A673 (cell line): ENCODE results near the gene LINGO1. TPM values are rescaled to one million over a fixed set of nuclear protein-coding genes. Genes with fewer than 3 reads are reported as not detected.
A peak's percentile ranks its signal among the peaks of the same experiment; 100 is the strongest.

Experiments
- BruUV-seq: library from RNA; stranded (reverse); fragments of 400-500 nt; replicated peaks from 2 replicates; lab custom pipeline; 2021; lab: Mats Ljungman, UMichigan
- CTCF ChIA-PET: fragments of 300-600 bp; sonication (Branson Sonifier 250); formaldehyde crosslinking; loops from one replicate; lab custom pipeline; 2022; ENCODE audit warnings: antibody characterized with exemption; lab: Charles Lee
- POLR2A ChIA-PET: fragments of 300-600 bp; sonication (Branson Sonifier 250); formaldehyde crosslinking; loops from one replicate; lab custom pipeline; 2022; ENCODE audit warnings: antibody characterized with exemption; ENCODE audit not compliant: low non-redundant PET; lab: Charles Lee
- DNase-seq: peaks from one replicate; pipeline ENCODE4 v3.0.0-alpha.2; 2015; ENCODE audit warnings: low spot score
- H3K27ac ChIP-seq: fragments of 200-600 bp; sonication (generic); 2 replicates; pipeline ENCODE4 v1.5.1; 2016; ENCODE audit warnings: mixed run types, low read depth, mild to moderate bottlenecking, mixed read lengths, antibody characterized with exemption, low read length; ENCODE audit not compliant: poor library complexity, severe bottlenecking
- H3K27me3 ChIP-seq: fragments of 200-600 bp; sonication (generic); replicated peaks from 2 replicates; pipeline ENCODE4 v1.6.1; 2017; ENCODE audit warnings: mixed run types, low read depth, mild to moderate bottlenecking, mixed read lengths, antibody characterized with exemption, low read length; ENCODE audit not compliant: insufficient read depth, poor library complexity
- H3K36me3 ChIP-seq: fragments of 200-600 bp; sonication (generic); 2 replicates; pipeline ENCODE4 v1.6.1; 2016; ENCODE audit warnings: mixed run types, mild to moderate bottlenecking, mixed read lengths, antibody characterized with exemption, low read length; ENCODE audit not compliant: insufficient read depth, poor library complexity, severe bottlenecking
- H3K4me1 ChIP-seq: fragments of 200-600 bp; sonication (generic); 2 replicates; pipeline ENCODE4 v1.6.1; 2017; ENCODE audit warnings: mixed run types, mild to moderate bottlenecking, mixed read lengths, antibody characterized with exemption, low read length; ENCODE audit not compliant: insufficient read depth, poor library complexity, severe bottlenecking
- H3K4me3 ChIP-seq: fragments of 200-600 bp; sonication (generic); 2 replicates; pipeline ENCODE4 v1.5.1; 2016; ENCODE audit warnings: low read depth, mixed run types, mild to moderate bottlenecking, mixed read lengths, low read length; ENCODE audit not compliant: poor library complexity, severe bottlenecking
- H3K9me3 ChIP-seq: fragments of 200-600 bp; sonication (generic); 2 replicates; pipeline ENCODE4 v1.6.1; 2016; ENCODE audit warnings: mixed run types, low read depth, mild to moderate bottlenecking, mixed read lengths, antibody characterized with exemption, low read length; ENCODE audit not compliant: poor library complexity, severe bottlenecking
- EZH2 ChIP-seq: fragments of 200-600 bp; sonication (generic); IDR thresholded peaks from 2 replicates; pipeline ENCODE4 v1.6.1; 2017; ENCODE audit warnings: borderline replicate concordance, low read depth, mild to moderate bottlenecking, mixed read lengths, antibody characterized with exemption, low read length; ENCODE audit not compliant: poor library complexity, severe bottlenecking
- intact Hi-C: fragments of 100-400 bp; cut with micrococcal nuclease; formaldehyde crosslinking; loops from one replicate; pipeline ENCODE4 v1.10.0; 2022; ENCODE audit not compliant: unreplicated experiment
- total RNA-seq: library from RNA; stranded (reverse); gene quantifications from 2 replicates; pipeline ENCODE4 v1.2.3, GENCODE V29; 2021
- TF ChIP-seq, protein P1 (sequence below): fragments of 300-800, 200-600 bp; sonication (generic); conservative IDR thresholded peaks from 2 replicates; pipeline ENCODE4 v1.5.1; 2017; ENCODE audit warnings: low read depth, mild to moderate bottlenecking, antibody characterized with exemption, low read length, moderate library complexity, mixed read lengths

LINGO1 gene
- total RNA-seq, 1 experiment from 2014 or later: 93.7 TPM

GRCh38 chr15:77633913-77634265, 1.2 kb upstream of the LINGO1 start:
- no peaks in the 10 kb centered on the region for H3K9me3 ChIP-seq
- intact Hi-C loops: loop anchor here (1.0 to 5.0 kb wide), 4 partner anchors 104 to 517 kb away; no protein-coding TSS in a partner anchor
- no peaks in the 10 kb centered on the region for H3K36me3 ChIP-seq
- no TSS peak for BruUV-seq
- DNase-seq: no peak
- POLR2A ChIA-PET: no interaction called here
- peak overlapping the region; percentile 68 for H3K4me3 ChIP-seq
- no peak for TF ChIP-seq EZH2
- TF ChIP-seq, protein P1, sequence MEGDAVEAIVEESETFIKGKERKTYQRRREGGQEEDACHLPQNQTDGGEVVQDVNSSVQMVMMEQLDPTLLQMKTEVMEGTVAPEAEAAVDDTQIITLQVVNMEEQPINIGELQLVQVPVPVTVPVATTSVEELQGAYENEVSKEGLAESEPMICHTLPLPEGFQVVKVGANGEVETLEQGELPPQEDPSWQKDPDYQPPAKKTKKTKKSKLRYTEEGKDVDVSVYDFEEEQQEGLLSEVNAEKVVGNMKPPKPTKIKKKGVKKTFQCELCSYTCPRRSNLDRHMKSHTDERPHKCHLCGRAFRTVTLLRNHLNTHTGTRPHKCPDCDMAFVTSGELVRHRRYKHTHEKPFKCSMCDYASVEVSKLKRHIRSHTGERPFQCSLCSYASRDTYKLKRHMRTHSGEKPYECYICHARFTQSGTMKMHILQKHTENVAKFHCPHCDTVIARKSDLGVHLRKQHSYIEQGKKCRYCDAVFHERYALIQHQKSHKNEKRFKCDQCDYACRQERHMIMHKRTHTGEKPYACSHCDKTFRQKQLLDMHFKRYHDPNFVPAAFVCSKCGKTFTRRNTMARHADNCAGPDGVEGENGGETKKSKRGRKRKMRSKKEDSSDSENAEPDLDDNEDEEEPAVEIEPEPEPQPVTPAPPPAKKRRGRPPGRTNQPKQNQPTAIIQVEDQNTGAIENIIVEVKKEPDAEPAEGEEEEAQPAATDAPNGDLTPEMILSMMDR: no peak
- CTCF ChIA-PET: interaction anchor here (0.5 to 2.0 kb wide), 8 partner anchors 9 to 515 kb away, joined by 3 to 18 read pairs (median 4); no protein-coding TSS in a partner anchor
- H3K27ac ChIP-seq: no peak overlapping the region
- H3K27me3 ChIP-seq: no peaks in the 10 kb centered on the region
- H3K4me1 ChIP-seq: peaks cover 34% of the 10 kb centered on the region

DNA sequence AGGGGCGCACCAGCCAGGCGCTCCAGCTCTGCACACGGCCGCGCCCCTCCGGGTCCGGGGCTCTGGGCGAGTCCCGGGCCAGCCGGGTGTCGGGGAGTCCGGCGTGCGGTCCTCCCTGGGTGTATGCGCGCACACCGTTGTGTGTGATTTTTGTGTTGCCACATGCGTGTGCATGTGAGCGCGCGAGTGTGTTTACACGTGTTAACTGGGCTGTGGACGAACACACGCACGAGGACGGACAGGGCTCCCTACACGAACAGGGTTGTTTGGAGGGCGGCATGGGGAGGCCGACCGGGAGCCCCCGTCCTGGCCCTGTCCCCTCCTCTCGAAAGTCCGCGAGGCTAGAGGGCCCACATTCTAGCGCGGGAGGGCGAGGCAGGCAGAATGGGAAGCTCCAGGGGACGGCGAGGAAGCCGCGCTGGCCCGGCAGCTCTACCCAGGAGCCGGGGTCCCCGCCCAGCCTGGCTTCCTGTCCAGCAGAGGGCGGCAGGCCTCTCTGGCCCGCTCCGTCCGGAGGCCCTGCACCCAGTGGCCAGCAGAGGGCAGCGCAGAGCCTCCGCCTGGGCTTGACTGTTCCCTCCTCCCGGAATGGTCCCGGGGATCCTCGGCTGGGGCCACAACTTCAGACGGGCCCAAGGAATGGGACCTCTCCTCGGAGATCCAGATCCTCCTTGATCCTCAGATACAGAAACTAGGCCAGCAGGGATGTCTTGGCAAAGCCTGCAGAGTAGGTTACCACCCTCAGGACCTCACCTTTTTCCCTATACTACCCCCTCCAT, 611 bp upstream of the LINGO1 start:
- H3K36me3 ChIP-seq: no peaks in the 10 kb centered on the region
- H3K4me1 ChIP-seq: peaks cover 34% of the 10 kb centered on the region
- ChIA-PET POLR2A (no interaction called here), CTCF (interaction anchor here (0.6 to 2.0 kb wide), 11 partner anchors 9 to 515 kb away, joined by 3 to 18 read pairs (median 3); no protein-coding TSS in a partner anchor)
- no peaks in the 10 kb centered on the region for H3K9me3 ChIP-seq
- peak overlapping the region; percentile 68 for H3K4me3 ChIP-seq
- peak overlapping the region; percentile 82 for H3K27ac ChIP-seq
- intact Hi-C loops: loop anchor here (1.0 to 5.0 kb wide), 3 partner anchors 105 to 516 kb away; no protein-coding TSS in a partner anchor
- peak; percentile 87 for DNase-seq
- no peaks in the 10 kb centered on the region for H3K27me3 ChIP-seq
- no peak for TF ChIP-seq EZH2
- TF ChIP-seq, protein P1: peak; percentile 100
- BruUV-seq: no TSS peak

GRCh38 chr15:77631745-77632533, 773 bp downstream of the LINGO1 start:
- H3K27ac ChIP-seq: peak overlapping the region; percentile 79
- H3K4me3 ChIP-seq: peak overlapping the region; percentile 68
- no peak for DNase-seq
- no peaks in the 10 kb centered on the region for H3K36me3 ChIP-seq
- no TSS peak for BruUV-seq
- H3K9me3 ChIP-seq: no peaks in the 10 kb centered on the region
- ChIA-PET CTCF (interaction anchor here (0.6 to 1.8 kb wide), 3 partner anchors 24 to 513 kb away, joined by 3 to 8 read pairs (median 4); no protein-coding TSS in a partner anchor), POLR2A (no interaction called here)
- H3K27me3 ChIP-seq: no peaks in the 10 kb centered on the region
- TF ChIP-seq, protein P1: no peak
- TF ChIP-seq EZH2: no peak
- intact Hi-C loops: loop anchor here (5.0 kb wide), 1 partner anchor 515 kb away; no protein-coding TSS in a partner anchor
- peaks cover 43% of the 10 kb centered on the region for H3K4me1 ChIP-seq
